GM18867 (cell line): ENCODE results near the gene ZNF100.
"Not testable (repeated sequence)": the region's sequence is repeated elsewhere in the genome, so short reads cannot be mapped to it uniquely, and the experiment has no call there.

Experiments
- ATAC-seq: cut with Tn5 transposase; IDR thresholded peaks from one replicate; pipeline ENCODE4 v1.9.1; 2021; ENCODE audit warnings: mild to moderate bottlenecking, moderate library complexity; ENCODE audit not compliant: unreplicated experiment

ZNF100 gene

GRCh38 chr19:21705393-21705792 is 62.0 kb downstream of the ZNF100 start:
- no peak for ATAC-seq

GRCh38 chr19:21704320-21704719 is 63.1 kb downstream of the ZNF100 start:
- no peak for ATAC-seq

- no peak for ATAC-seq
Measured at GRCh38 chr19:21699197-21699596, 68.2 kb downstream of the ZNF100 start.

- ATAC-seq, result no peak
Measured at GRCh38 chr19:21698215-21698614, 69.2 kb downstream of the ZNF100 start.

GRCh38 chr19:21697698-21698097 is 69.7 kb downstream of the ZNF100 start:
- no peak for ATAC-seq

GRCh38 chr19:21694171-21694906 is 73.0 kb downstream of the ZNF100 start:
- no peak for ATAC-seq

GRCh38 chr19:21693399-21693798 is 74.0 kb downstream of the ZNF100 start:
- ATAC-seq, result no peak

GRCh38 chr19:21691661-21692060 is 75.7 kb downstream of the ZNF100 start:
- no peak for ATAC-seq

- no peak for ATAC-seq
Measured at GRCh38 chr19:21688464-21688863, 78.9 kb downstream of the ZNF100 start.

GRCh38 chr19:21680671-21681070 is 86.7 kb downstream of the ZNF100 start:
- no peak for ATAC-seq

GRCh38 chr19:21680026-21680425 is 87.4 kb downstream of the ZNF100 start:
- no peak for ATAC-seq

GRCh38 chr19:21677696-21678418 is 89.5 kb downstream of the ZNF100 start:
- no peak for ATAC-seq

- ATAC-seq, result no peak
Measured at GRCh38 chr19:21674454-21674853, 92.9 kb downstream of the ZNF100 start.

- not testable (repeated sequence) for ATAC-seq
Measured at GRCh38 chr19:21673479-21673878, 93.9 kb downstream of the ZNF100 start.
